Activated CD8-positive, alpha-beta memory T cell treated with anti-CD3 and anti-CD28 coated beads for 24 hours (primary cell): ENCODE data around the gene YWHAQ.
"Not testable (repeated sequence)": the region's sequence is repeated elsewhere in the genome, so short reads cannot be mapped to it uniquely, and the experiment has no call there.

Experiments
- DNase-seq: peaks from one replicate; pipeline ENCODE4 v3.0.0-alpha.2; 2020

YWHAQ gene

DNA sequence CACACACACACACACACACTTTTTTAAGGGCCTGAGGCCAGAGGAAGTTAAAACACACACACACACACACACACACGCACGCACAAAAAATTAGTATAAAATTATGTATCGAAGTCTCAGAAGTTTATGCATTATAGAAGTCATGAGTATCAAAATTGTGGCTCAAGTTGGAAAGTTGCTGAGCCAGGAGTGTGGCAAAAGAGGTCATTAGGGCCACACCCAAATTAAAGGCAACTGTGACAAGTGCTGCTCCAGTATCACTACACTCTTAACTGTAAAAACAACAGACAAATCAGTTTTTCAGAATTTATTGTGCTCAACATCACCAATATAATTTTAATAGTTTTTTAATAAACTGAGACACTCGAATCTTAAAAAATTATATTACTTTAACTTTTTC is 36.9 kb downstream of the YWHAQ start:
- no peak for DNase-seq

DNA sequence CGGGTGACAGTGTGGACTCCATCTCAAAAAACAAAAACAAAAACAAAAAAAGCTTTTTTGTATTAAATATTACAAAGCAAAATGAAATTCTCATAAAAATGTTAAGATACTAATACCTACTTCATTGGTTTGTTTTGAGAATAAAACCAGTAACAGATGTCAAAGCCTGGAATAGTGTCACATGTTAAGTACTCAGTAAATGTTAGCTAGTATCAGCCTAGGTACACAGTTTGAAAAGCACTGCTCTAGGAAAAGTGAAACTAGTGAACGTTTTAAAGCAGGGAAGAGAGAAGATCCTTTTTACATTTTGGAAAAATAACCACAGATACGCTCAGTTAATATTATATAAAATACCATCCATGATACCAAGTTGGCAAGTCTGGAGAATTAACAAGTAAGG is 38.1 kb downstream of the YWHAQ start:
- DNase-seq, result no peak

GRCh38 chr2:9590641-9591040 is 40.2 kb downstream of the YWHAQ start:
- no peak for DNase-seq

- DNase-seq, result no peak
Observed at GRCh38 chr2:9586465-9586864, 44.3 kb downstream of the YWHAQ start.

GRCh38 chr2:9585486-9585885 is 45.3 kb downstream of the YWHAQ start:
- DNase-seq, result no peak

- DNase-seq, result not testable (repeated sequence)
Observed at GRCh38 chr2:9584902-9585301, 45.9 kb downstream of the YWHAQ start.

GRCh38 chr2:9582624-9583023 is 48.2 kb downstream of the YWHAQ start:
- DNase-seq, result no peak

DNA sequence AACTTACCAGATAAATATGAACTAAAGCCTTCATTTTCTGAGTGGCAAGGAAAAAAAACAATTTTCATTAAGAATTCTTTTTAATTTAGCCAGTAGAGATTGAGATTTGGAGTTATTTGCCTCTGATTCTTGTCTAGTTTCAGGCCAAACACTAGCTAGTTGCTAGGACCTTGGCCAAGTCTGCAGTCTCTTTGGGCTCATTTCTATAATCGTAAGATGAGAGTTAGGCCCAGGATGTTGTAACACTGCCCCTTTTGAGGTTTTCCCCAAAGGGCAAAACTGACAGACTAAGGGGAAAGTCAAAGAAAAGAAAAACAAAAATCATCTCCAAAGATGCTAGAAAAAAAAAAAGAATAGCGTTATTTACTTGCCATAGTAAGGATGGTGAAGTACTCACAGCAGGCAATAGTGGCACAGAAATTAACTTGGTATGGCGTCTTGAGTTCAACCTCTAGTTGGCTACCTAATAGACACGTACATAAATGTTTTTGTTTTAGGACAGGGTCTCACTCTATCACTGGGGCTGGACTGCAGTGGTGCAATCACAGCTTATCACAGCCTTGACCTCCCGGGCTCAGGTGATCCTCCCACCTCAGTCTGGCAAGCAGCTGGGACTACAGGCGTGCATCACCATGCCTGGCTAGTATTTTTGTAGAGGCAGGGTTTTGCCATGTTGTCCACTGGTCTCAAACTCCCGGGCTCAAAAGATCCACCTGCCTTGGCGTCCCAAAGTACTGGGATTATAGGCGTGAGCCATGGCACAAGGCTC is 52.1 kb downstream of the YWHAQ start:
- DNase-seq, result no peak

GRCh38 chr2:9574331-9574730 is 56.5 kb downstream of the YWHAQ start:
- DNase-seq, result no peak

DNA sequence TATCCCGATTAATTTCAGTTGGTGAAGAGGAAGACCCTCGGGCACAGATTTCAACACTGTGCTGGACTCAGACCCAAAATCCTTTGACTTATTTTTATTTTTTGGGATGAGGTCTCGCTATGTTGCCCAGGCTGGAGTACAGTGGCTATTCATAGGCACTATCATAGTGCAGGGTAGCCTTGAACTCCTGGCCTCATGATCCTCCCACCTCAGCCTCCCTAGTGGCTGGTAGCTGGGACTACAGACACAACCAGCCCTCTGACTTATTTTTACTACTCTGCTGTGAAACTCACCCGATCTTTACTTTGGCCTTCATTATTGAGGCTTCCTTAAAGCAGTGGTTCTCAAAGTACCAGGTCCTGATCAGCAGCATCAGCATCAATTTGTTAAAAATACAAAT is 57.0 kb downstream of the YWHAQ start:
- no peak for DNase-seq

- no peak for DNase-seq
Observed at GRCh38 chr2:9573013-9573720, 57.6 kb downstream of the YWHAQ start.

- DNase-seq, result no peak
Observed at GRCh38 chr2:9570182-9571060, 60.4 kb downstream of the YWHAQ start.

GRCh38 chr2:9565436-9566153 is 65.2 kb downstream of the YWHAQ start:
- DNase-seq, result no peak

- DNase-seq, result no peak
Observed at GRCh38 chr2:9560628-9561027, 70.2 kb downstream of the YWHAQ start.

DNA sequence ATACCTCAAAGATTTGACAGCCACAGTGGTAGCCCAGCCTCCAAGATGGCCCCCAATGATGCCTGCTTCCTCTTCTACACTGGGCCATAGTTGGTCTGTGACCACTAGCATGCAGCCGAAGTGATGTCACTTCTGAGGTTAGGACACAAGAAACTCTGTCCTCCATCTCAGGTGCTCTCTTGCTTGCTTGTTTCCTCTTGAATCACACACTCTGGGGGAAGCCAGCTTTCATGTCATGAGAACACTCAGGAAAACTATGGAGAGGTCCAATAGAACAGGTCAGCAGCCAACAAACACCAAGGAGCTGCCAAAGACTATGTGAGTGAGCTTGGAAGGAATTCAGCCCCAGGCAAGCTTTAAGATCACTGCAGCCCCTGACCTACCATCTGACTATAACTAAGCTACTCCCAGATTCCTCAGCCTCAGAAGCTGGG is 71.8 kb downstream of the YWHAQ start:
- DNase-seq, result no peak

- no peak for DNase-seq
Observed at GRCh38 chr2:9556121-9556743, 74.6 kb downstream of the YWHAQ start.

- peak; percentile 93 for DNase-seq
Observed at GRCh38 chr2:9555297-9556120, 75.3 kb downstream of the YWHAQ start, which contains the start of gene ADAM17. Gene ADAM17 (minus strand): TSS chr2:9555830. CDS start chr2:9555605, 225 bp downstream.

GRCh38 chr2:9554921-9555296 is 75.9 kb downstream of the YWHAQ start:
- no peak for DNase-seq

DNA sequence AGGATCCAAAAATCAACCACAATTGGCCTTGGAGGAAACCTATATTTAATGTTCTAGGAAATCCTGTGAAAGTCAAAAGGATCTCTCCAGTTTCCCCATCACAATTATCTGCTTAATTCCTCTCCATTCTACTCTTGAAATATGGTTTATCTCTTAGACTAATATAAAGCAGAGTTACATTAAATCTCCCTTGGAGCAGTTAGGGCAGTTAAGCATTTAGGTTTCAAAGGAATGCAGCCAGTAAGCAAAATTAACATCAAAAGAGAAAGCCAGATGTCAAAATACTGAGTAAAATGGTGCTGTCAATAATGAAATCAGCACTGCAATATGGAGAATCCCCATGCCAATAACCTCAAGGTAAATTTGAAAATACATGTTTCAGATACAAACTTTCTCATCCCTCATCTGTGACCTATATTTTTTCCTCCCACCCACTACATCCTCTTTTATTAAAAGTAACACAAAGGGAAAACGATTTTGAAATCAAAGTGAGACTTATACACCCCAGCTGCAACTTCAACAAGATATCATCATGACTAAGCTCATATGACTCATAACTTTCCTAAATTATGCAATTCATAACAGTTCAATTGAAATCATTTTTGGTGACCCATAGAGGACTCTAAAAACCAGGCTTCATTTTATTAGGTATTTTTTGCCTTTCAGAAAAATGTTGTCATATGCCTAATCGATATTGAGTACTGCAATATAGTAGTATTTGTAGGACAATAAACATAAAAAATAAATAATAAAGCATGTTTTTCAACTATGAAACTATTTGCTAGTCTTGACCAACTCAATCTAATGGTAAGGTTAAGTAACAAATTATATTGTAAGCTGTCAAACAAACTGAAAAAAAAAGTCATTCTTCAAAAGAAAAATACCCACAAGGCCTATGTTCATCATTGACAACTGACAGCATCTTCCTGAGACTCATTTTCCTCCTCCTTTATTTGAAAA is 78.3 kb downstream of the YWHAQ start:
- no peak for DNase-seq

DNA sequence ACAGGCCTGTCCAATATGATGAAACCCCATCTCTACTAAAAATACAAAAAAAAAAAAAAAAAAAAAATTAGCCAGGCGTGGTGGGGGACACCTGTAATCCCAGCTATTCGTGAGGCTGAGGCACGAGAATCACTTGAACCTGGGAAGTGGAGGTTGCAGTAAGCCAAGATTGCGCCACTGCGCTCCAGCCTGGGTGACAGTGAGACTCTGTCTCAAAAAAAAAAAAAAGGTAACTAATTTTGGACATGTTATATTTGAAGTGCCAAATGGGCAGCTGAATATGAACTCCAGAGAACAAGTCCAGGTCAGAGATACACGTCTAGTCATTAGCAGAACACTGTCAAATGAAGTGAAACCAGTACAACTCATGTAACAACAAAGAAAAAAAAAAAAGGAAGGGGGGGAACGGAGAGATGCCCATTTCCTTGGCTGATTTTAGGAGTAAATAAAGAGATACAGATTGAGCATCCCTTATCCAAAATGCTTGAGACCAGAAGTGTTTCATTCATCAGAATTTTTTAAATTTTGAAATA is 79.9 kb downstream of the YWHAQ start:
- not testable (repeated sequence) for DNase-seq
